ENCODE data around the gene CTSL. TPM values are rescaled to one million over a fixed set of nuclear protein-coding genes. Genes with fewer than 3 reads are reported as not detected.
A peak's percentile ranks its signal among the peaks of the same experiment; 100 is the strongest.

The CTSL gene
- total and polyA plus RNA-seq, 2 of the 13 experiments (the other 11 are each of a cell fraction or from before 2014, with no cell fraction given): 78.1 to 113 TPM

DNA sequence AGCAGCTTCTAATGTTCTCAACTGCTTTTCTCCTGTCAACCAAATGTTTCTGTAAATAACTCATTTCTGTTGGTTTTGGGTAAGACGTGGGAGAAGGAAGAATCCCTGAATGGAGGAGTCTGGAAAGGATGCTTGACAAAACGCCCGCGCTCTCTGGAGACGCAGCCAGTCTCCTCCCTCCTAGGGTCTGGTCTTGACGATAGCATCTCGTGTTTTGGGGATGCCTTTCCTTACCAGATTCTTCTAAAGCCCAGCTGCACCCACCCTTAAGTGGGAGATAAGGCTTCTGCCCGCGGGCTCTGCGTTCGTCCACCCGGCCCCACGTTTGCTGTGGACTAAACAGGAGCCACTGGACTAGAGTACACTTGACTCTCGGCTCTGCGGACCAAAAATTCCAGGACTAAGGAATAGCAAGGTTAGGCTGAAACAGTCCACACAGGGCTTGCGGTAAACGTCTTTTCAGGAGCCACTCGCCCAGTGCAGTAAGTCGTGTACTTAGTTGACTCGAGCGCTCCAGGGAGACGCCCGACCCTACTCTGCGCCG, 491 bp upstream of the CTSL start:
- no peak for ATAC-seq

More for the DNA sequence above, 491 bp upstream of the CTSL start:
- Histone ChIP-seq H3K27me3 (ENCODE audit: control insufficient read depth in 1 of 2, insufficient read depth in 2 of 2, low read length in 2 of 2) (peaks cover 0 to 12% of the 10 kb centered on the region in 2 experiments; a peak in 2 of 5 replicates), H3K9ac (ENCODE audit: insufficient read depth, low read depth, low read length) (peak overlapping the region; percentile 71; the same call in 1 of the 2 replicates), H3K9me3 (ENCODE audit: low read length) (no peaks in the 10 kb centered on the region), H3K4me3 (replicated peaks in 1 of 3; ENCODE audit: insufficient read depth in 1 of 3, low read depth in 2 of 3, low read length in 3 of 3) (peak overlapping the region; percentile 45 to 76 (median 70); a peak in 5 of 6 replicates), H3K4me1 (ENCODE audit: insufficient read depth, low read length) (peaks cover 14% of the 10 kb centered on the region), H2AFZ (ENCODE audit: low read length) (peak overlapping the region; percentile 44), H3K79me2 (ENCODE audit: insufficient read depth, low read length) (no peaks in the 10 kb centered on the region), H4K20me1 (ENCODE audit: insufficient read depth, low read length) (no peaks in the 10 kb centered on the region), H3K4me2 (ENCODE audit: low read depth, low read length) (peak overlapping the region; percentile 92), H3K36me3 (replicated peaks in 1 of 2; ENCODE audit: control insufficient read depth in 1 of 2, insufficient read depth in 2 of 2, low read length in 2 of 2) (peaks cover 1 to 12% of the 10 kb centered on the region in 2 experiments; a peak in 3 of 5 replicates), H3K27ac (ENCODE audit: extremely low read length, insufficient read depth, low read length) (no peak overlapping the region)
- ChIA-PET CTCF (ENCODE audit: low intra/inter-chr PET ratio, low total read pairs) (no interaction called here), POLR2A (interaction anchor here (0.6 to 2.3 kb wide), 7 partner anchors 8 to 112 kb away, joined by 3 to 20 read pairs (median 6); no protein-coding TSS in a partner anchor)
- BruUV-seq (replicated peaks): no TSS peak
- 37% methylated on average over 7 of the region's 25 CpGs for WGBS (ENCODE audit: low lambda C conversion rate)
- in situ Hi-C loops (cut with HindIII; ENCODE audit: extremely low pct_ligation_motif_present, low pct_unique_long_range_greater_than_20kb): no loop called here
- intact Hi-C loops (cut with micrococcal nuclease; ENCODE audit: unreplicated experiment): loop anchor here (5.0 kb wide), 1 partner anchor 43 kb away; no protein-coding TSS in a partner anchor
- FAIRE-seq (no peak), DNase-seq (ENCODE audit: low spot score) (no peak)
- TF ChIP-seq ZNF205 (CRISPR knock-in tag; IDR thresholded peaks at IDR 0.05) (peak; percentile 92), SIX4 (CRISPR knock-in tag; IDR thresholded peaks at IDR 0.05) (no peak), ZNF382 (CRISPR knock-in tag; IDR thresholded peaks at IDR 0.05; ENCODE audit: borderline replicate concordance) (no peak), GLI4 (CRISPR knock-in tag; IDR thresholded peaks at IDR 0.05; ENCODE audit: borderline replicate concordance) (0 out of 2 replicates have a peak, but pooled peaks have one; percentile 1), ZNF160 (CRISPR knock-in tag; IDR thresholded peaks at IDR 0.05) (0 out of 2 replicates have a peak, but pooled peaks have one; percentile 10)
- TF ChIP-seq, protein P1, sequence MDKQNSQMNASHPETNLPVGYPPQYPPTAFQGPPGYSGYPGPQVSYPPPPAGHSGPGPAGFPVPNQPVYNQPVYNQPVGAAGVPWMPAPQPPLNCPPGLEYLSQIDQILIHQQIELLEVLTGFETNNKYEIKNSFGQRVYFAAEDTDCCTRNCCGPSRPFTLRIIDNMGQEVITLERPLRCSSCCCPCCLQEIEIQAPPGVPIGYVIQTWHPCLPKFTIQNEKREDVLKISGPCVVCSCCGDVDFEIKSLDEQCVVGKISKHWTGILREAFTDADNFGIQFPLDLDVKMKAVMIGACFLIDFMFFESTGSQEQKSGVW (CRISPR knock-in tag; IDR thresholded peaks at IDR 0.05; ENCODE audit: borderline replicate concordance): no peak
- TF ChIP-seq, protein P2, sequence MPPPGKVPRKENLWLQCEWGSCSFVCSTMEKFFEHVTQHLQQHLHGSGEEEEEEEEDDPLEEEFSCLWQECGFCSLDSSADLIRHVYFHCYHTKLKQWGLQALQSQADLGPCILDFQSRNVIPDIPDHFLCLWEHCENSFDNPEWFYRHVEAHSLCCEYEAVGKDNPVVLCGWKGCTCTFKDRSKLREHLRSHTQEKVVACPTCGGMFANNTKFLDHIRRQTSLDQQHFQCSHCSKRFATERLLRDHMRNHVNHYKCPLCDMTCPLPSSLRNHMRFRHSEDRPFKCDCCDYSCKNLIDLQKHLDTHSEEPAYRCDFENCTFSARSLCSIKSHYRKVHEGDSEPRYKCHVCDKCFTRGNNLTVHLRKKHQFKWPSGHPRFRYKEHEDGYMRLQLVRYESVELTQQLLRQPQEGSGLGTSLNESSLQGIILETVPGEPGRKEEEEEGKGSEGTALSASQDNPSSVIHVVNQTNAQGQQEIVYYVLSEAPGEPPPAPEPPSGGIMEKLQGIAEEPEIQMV (CRISPR knock-in tag; IDR thresholded peaks at IDR 0.05; ENCODE audit: low read depth): 0 out of 2 replicates have a peak, but pooled peaks have one; percentile 5
- TF ChIP-seq, protein P3, sequence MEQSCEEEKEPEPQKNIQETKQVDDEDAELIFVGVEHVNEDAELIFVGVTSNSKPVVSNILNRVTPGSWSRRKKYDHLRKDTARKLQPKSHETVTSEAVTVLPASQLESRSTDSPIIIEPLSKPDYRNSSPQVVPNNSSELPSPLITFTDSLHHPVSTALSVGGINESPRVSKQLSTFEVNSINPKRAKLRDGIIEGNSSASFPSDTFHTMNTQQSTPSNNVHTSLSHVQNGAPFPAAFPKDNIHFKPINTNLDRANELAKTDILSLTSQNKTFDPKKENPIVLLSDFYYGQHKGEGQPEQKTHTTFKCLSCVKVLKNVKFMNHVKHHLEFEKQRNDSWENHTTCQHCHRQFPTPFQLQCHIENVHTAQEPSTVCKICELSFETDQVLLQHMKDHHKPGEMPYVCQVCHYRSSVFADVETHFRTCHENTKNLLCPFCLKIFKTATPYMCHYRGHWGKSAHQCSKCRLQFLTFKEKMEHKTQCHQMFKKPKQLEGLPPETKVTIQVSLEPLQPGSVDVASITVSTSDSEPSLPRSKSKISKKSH (CRISPR knock-in tag; IDR thresholded peaks at IDR 0.05; ENCODE audit: borderline replicate concordance): 0 out of 2 replicates have a peak, but pooled peaks have one; percentile 3
